IPS DF 6.9 (cell line): ENCODE measurements around the gene APOC3.

ENCODE experiments used
- DNase-seq: peaks from one replicate; pipeline ENCODE4 v3.0.0-alpha.2; 2013; ENCODE audit warnings: low read depth, low spot score
- H3K27ac ChIP-seq: one replicate; pipeline ENCODE4 v1.5.1; 2013; ENCODE audit warnings: low read length, control low read depth
- H3K27me3 ChIP-seq: 2 replicates; pipeline ENCODE4 v1.6.1; 2013; ENCODE audit warnings: mild to moderate bottlenecking, low read length; ENCODE audit not compliant: control insufficient read depth, insufficient read depth
- H3K36me3 ChIP-seq: 2 replicates; pipeline ENCODE4 v1.6.1; 2013; ENCODE audit warnings: low read length; ENCODE audit not compliant: control insufficient read depth, insufficient read depth
- H3K4me1 ChIP-seq: 2 replicates; pipeline ENCODE4 v1.6.1; 2013; ENCODE audit warnings: low read length; ENCODE audit not compliant: control insufficient read depth, insufficient read depth
- H3K4me3 ChIP-seq: 2 replicates; pipeline ENCODE4 v1.5.1; 2013; ENCODE audit warnings: mild to moderate bottlenecking, low read length
- H3K9me3 ChIP-seq: 2 replicates; pipeline ENCODE4 v1.6.1; 2013; ENCODE audit warnings: low read length, inconsistent platforms; ENCODE audit not compliant: control insufficient read depth, insufficient read depth
- WGBS: extraction: QIAGEN DNeasy Blood & Tissue Kit; methylation state at CpG from one replicate; pipeline ENCODE4 v1.1.7; 2013; ENCODE audit warnings: mixed read lengths, missing lambda C conversion rate; ENCODE audit not compliant: insufficient read length, insufficient coverage; 5-methylcytosine and 5-hydroxymethylcytosine counted together

Gene APOC3

DNA sequence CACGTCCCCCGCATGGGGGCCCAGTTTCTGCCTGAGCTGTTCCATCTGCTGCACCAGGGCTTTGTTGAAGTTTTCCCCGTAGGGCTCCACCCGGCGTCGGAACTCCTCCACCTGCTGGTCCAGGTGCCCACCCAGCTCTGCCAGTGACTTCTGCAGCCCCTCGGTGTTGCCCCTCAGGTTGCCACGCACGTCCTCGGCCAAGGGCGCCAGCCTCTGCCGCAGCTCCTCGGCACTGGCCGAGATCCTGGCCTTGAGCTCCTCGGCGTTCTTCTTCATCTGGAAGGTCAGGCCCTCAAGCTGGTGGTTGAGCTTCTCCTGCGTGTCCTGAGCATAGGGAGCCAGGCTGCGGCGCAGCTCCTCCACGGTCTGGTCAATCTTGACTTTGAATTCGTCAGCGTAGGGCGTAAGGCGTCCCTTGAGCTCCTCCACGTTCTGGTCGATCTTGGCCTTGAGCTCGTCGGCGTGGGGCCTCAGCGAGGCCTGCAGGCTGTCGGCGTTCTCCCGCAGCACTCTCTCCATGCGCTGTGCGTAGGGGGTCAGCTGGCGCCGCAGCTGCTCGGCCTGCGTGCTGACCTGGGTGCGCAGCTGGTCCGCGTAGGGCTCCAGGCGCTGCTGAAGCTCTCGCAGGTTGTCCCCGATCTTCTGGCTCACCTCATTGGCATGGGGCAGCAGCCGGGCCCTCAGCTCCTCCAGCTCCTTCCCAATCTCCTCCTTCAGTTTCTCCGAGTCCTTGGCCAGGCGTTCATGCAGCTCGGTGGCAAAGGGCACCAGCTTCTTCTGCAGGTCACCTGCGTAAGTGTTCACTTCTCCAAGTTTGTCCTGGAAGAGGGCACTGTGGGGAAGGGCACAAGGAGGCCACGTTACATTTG, 8.4 kb upstream of the APOC3 start:
- Histone ChIP-seq H3K4me3 (no peak overlapping the region), H3K36me3 (no peaks in the 10 kb centered on the region), H3K9me3 (no peaks in the 10 kb centered on the region), H3K4me1 (no peaks in the 10 kb centered on the region; the same call in 1 of the 2 replicates), H3K27ac (no peak overlapping the region), H3K27me3 (no peaks in the 10 kb centered on the region)
- DNase-seq = no peak
- no CpG with 5 or more reads among the region's 51 CpGs for WGBS

DNA sequence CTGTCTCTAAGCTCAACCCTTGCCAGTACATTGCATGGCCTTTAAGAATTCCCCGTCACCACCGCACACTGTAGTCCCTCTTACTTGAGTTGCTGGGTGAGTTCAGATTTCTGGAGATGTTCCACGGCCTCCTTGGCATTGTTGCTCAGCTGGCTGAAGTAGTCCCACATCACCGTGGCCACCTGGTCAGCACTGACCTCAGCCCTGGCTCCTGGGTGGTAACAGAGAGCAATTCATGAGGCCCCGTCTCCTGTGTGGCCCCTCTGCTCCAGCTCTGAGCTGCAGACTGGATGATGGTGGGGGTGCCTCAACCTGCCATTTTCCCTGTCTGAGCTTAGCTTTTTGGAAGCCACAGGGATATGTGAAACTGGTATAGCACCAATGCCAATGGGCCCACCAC, 7.1 kb upstream of the APOC3 start:
- Histone ChIP-seq H3K27ac (no peak overlapping the region), H3K4me1 (no peaks in the 10 kb centered on the region; the same call in 1 of the 2 replicates), H3K36me3 (no peaks in the 10 kb centered on the region), H3K27me3 (no peaks in the 10 kb centered on the region), H3K4me3 (no peak overlapping the region), H3K9me3 (no peaks in the 10 kb centered on the region)
- DNase-seq = no peak
- no CpG with 5 or more reads among the region's 5 CpGs for WGBS

DNA sequence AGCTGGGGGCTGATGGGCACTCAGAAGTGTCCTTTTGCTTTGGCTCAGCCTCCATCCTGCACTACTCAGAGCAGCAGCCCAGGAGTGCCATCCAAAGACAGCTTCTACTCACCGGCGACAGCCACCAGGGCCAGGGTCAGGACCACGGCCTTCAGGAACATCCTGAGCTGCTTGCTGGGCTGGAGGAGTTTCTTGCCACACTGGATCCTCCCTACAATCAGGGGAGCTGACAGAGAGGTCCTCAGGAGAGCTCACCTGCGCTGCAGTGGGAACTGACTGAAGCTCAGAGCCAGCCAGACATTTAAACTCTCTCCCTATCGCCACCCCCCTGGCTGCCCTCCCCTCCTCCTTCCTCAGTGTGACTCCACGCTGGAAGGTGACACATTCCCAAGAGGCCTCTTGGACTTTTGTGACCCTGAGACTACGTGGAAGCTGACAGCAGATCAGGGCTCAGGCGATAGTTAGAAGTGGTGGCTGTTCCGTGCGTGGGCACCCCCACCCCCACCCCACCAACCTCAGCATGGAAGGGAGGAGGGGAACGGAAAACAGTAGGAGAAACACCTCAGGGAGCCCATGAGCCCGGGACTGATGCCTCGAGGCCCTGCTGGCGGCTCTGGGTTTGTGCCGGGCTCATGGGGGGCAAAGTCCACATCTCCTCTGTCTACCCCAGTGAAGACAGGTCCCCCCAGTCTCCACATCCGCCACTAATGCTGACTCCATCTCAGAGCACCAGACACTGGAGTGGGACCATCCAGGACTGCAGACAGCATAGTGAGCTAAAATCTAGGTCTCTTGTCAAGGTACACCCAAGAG, 6.5 kb upstream of the APOC3 start, which contains the start of gene APOA4:
TSS of gene APOA4 (minus strand) at position 274 of the 813 bp plus-strand sequence. CDS start at position 161, 113 bp downstream.
- no peak within 1 kb of the TSS for H3K4me3 ChIP-seq
- WGBS = no CpG with 5 or more reads among the region's 16 CpGs
- H3K27me3 ChIP-seq = no peaks in the 10 kb centered on the region
- no peak for DNase-seq
- H3K36me3 ChIP-seq = no peaks in the 10 kb centered on the region
- H3K9me3 ChIP-seq = no peaks in the 10 kb centered on the region
- no peaks in the 10 kb centered on the region; the same call in 1 of the 2 replicates for H3K4me1 ChIP-seq
- H3K27ac ChIP-seq = no peak within 1 kb of the TSS

DNA sequence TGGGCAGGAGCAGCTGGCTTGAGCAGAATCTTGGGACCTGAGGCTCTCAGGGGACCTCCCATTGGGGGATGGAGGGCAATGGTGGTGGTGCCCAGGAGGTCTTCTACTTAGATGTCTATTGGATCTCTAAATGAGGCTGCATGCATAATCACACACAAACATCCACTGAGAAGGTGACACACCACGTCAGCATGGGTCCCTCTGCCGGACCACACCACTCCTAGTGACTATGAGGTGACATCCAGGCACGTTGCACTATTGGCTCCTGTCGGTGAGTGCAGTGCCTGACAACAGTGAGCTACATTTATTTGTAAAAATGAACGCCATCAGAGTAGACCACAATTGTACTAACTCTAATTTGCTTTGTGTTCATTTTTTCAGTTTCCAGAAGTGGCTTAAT, 4.3 kb upstream of the APOC3 start:
- no CpG with 5 or more reads among the region's 5 CpGs for WGBS
- Histone ChIP-seq H3K4me1 (no peaks in the 10 kb centered on the region; the same call in 1 of the 2 replicates), H3K9me3 (no peaks in the 10 kb centered on the region), H3K36me3 (no peaks in the 10 kb centered on the region), H3K4me3 (no peak overlapping the region), H3K27ac (no peak overlapping the region), H3K27me3 (no peaks in the 10 kb centered on the region)
- no peak for DNase-seq

DNA sequence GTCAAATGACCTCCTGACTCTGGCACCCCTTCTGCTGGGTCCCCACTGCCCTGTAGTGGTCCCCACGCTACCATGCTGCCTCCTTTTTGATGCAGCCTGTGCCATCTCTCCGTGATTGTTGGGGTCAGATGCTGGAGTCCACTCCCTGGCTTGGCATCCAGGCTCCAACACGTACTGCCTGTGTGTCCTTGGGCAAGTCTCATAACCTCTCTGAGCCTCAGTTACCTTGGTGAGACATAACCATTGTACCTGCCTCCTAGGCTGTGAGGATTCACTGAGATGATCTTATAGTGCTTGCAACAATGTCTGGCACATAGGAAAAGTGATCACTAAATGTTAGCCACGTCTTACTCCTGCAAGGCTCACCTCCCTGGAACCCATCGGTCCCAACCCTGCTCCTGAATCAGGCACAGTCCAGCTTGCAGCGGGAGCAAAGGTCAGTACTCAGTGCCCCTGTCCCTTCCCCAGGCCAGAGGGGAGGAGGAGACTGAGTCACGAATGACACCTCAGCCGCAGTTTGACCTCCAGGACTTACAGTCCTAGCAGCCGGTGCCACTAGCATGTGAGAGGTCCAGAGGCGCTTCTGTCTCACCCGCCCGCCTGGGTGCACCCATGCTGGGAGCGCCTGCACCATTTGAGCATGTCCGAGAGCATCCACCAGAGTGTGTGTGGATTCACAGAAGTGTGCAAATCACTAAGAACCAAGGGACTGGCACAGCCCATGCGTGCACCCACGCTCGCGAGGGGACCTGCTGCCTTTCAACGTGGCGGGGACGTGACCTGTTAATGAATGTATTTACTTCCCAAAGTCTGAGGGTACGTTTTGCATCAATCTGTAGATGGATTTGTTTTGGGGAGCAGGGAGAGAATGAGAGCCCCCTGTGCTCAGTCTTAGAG, 3.6 kb upstream of the APOC3 start:
- Histone ChIP-seq H3K4me3 (no peak overlapping the region), H3K27ac (no peak overlapping the region), H3K27me3 (no peaks in the 10 kb centered on the region), H3K9me3 (no peaks in the 10 kb centered on the region), H3K4me1 (no peaks in the 10 kb centered on the region; the same call in 1 of the 2 replicates), H3K36me3 (no peaks in the 10 kb centered on the region)
- no peak for DNase-seq
- no CpG with 5 or more reads among the region's 22 CpGs for WGBS

DNA sequence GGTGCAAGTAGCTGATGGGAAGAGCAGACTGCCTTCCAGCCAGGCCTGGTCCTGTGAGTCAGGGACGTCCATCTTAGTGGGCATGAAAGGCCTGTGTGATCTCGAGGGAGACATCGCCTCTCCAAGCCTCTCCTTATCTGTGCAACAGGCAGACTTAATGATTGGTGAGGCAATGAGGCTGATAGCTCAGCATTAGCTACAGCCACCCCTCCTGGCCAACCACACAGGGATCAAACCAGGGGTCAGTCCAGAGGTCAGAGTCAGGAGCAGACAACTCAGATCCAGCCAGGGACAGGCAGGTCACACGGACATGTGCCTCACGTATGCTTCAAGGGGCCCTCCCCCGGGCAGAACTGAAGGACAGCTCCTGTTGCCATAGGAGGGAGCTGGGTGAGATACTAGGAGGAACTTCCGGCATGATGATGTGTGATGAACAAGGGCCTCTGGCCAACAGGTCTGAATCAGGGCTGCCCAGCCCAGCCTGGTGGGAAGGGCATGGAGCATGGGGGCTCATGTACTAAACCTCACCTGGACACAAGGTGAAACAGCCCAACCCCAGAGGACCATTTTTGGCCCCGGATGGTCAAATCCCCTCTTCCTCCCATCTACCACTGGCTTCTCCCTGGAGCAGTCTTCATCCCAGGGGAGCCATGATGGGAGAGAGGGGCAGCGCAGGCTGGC, 2.8 kb upstream of the APOC3 start:
- H3K4me1 ChIP-seq = no peaks in the 10 kb centered on the region; the same call in 1 of the 2 replicates
- DNase-seq = no peak
- H3K36me3 ChIP-seq = no peaks in the 10 kb centered on the region
- no peaks in the 10 kb centered on the region for H3K9me3 ChIP-seq
- H3K27ac ChIP-seq = no peak overlapping the region
- no peaks in the 10 kb centered on the region for H3K27me3 ChIP-seq
- no peak overlapping the region for H3K4me3 ChIP-seq
- no CpG with 5 or more reads among the region's 9 CpGs for WGBS

DNA sequence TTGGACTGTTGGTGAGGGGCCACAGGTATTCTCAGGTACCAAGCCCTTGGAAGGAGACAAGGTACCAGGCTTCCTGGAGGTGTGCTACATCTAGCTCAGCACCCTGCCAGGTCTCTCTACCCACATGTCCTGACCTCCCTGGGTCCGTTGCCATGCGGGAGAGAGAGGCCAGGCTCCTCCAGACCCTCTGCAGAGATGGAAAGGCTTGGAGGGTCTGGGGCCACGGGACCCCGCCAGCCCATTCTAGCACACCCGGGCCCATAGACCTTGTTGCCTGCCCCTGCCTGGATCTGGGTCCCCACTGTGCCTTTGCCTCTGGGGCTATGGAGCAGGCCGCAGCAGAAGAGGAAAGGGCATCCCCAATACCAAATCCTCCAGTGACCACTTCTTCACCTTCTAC, 2.2 kb upstream of the APOC3 start:
- no peaks in the 10 kb centered on the region for H3K9me3 ChIP-seq
- H3K27ac ChIP-seq = no peak overlapping the region
- no peaks in the 10 kb centered on the region; the same call in 1 of the 2 replicates for H3K4me1 ChIP-seq
- H3K4me3 ChIP-seq = no peak overlapping the region
- WGBS = no CpG with 5 or more reads among the region's 6 CpGs
- H3K27me3 ChIP-seq = no peaks in the 10 kb centered on the region
- no peaks in the 10 kb centered on the region for H3K36me3 ChIP-seq
- no peak for DNase-seq

DNA sequence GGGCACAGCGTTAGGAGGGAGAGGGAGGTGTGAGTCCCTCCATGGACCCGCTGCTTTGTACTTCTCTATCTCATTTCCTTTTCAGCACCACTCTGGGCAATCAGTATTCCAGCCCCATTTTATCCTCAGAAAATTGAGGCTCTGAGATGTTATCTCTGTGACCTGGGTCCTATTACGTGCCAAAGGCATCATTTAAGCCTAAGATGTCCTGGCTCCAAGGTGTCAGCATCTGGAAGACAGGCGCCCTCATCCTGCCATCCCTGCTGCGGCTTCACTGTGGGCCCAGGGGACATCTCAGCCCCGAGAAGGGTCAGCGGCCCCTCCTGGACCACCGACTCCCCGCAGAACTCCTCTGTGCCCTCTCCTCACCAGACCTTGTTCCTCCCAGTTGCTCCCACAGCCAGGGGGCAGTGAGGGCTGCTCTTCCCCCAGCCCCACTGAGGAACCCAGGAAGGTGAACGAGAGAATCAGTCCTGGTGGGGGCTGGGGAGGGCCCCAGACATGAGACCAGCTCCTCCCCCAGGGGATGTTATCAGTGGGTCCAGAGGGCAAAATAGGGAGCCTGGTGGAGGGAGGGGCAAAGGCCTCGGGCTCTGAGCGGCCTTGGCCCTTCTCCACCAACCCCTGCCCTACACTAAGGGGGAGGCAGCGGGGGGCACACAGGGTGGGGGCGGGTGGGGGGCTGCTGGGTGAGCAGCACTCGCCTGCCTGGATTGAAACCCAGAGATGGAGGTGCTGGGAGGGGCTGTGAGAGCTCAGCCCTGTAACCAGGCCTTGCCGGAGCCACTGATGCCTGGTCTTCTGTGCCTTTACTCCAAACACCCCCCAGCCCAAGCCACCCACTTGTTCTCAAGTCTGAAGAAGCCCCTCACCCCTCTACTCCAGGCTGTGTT, 829 bp upstream of the APOC3 start:
- H3K4me3 ChIP-seq = no peak overlapping the region
- H3K9me3 ChIP-seq = no peaks in the 10 kb centered on the region
- WGBS = no CpG with 5 or more reads among the region's 16 CpGs
- H3K4me1 ChIP-seq = no peaks in the 10 kb centered on the region; the same call in 1 of the 2 replicates
- DNase-seq = no peak
- no peaks in the 10 kb centered on the region for H3K27me3 ChIP-seq
- H3K27ac ChIP-seq = no peak overlapping the region
- no peaks in the 10 kb centered on the region for H3K36me3 ChIP-seq
